IMR-90 (cell line): ENCODE measurements around the gene LRTM1. TPM values are rescaled to one million over a fixed set of nuclear protein-coding genes. Genes with fewer than 3 reads are reported as not detected.

Experiments used
- ATAC-seq: fragments of 200-7000 bp; cut with Tn5 transposase; 2 replicates; pipeline ENCODE4 v1.9.1; 2020; ENCODE audit warnings: low read depth, mild to moderate bottlenecking, moderate library complexity
- BruUV-seq: library from RNA; stranded (reverse); fragments of 400-500 nt; replicated peaks from 2 replicates; lab custom pipeline; 2021; lab: Mats Ljungman, UMichigan
- CTCF ChIA-PET: fragments of 300-600 bp; formaldehyde crosslinking; extraction: SDS; loops from one replicate; lab custom pipeline; 2021; ENCODE audit warnings: antibody characterized with exemption; lab: Yijun Ruan, JAX
- POLR2A ChIA-PET: fragments of 300-600 bp; sonication (Branson Sonifier 250); formaldehyde crosslinking; loops from one replicate; lab custom pipeline; 2022; ENCODE audit warnings: antibody characterized with exemption; ENCODE audit not compliant: unreplicated experiment; lab: Charles Lee
- DNase-seq: peaks from one replicate; pipeline ENCODE4 v3.0.0; 2013
- H2AFZ ChIP-seq: replicated peaks from 2 replicates; pipeline ENCODE3; 2013; ENCODE audit warnings: low read length, mild to moderate bottlenecking; ENCODE audit not compliant: poor library complexity
- H2AK5ac ChIP-seq: 2 replicates; pipeline ENCODE4 v1.6.1; 2013; ENCODE audit warnings: low read depth, low read length, inconsistent platforms
- H2AK9ac ChIP-seq: replicated peaks from 2 replicates; pipeline ENCODE3; 2013; ENCODE audit warnings: mild to moderate bottlenecking, low read depth, low read length, moderate library complexity; ENCODE audit not compliant: poor library complexity
- H2BK120ac ChIP-seq: 2 replicates; pipeline ENCODE4 v1.6.1; 2013; ENCODE audit warnings: low read depth, low read length, inconsistent platforms
- H2BK15ac ChIP-seq: 3 replicates; pipeline ENCODE4 v1.6.1; 2013; ENCODE audit warnings: low read depth, low read length, inconsistent platforms
- H2BK20ac ChIP-seq: 2 replicates; pipeline ENCODE4 v1.6.1; 2013; ENCODE audit warnings: low read depth, mild to moderate bottlenecking, inconsistent platforms, low read length, moderate library complexity
- H2BK5ac ChIP-seq: 2 replicates; pipeline ENCODE4 v1.6.1; 2013; ENCODE audit warnings: mild to moderate bottlenecking, low read depth, low read length, inconsistent platforms; ENCODE audit not compliant: poor library complexity, severe bottlenecking
- H3K14ac ChIP-seq: replicated peaks from 2 replicates; pipeline ENCODE4 v1.6.1; 2013; ENCODE audit warnings: low read depth, low read length, inconsistent platforms
- H3K18ac ChIP-seq: 2 replicates; pipeline ENCODE4 v1.6.1; 2013; ENCODE audit warnings: low read depth, low read length, control low read depth
- H3K23ac ChIP-seq: 2 replicates; pipeline ENCODE4 v1.6.1; 2013; ENCODE audit warnings: low read depth, low read length, inconsistent platforms
- H3K27ac ChIP-seq: 2 replicates; pipeline ENCODE4 v1.5.1; 2013; ENCODE audit warnings: mild to moderate bottlenecking, control low read depth, low read length; ENCODE audit not compliant: insufficient read depth
- H3K27me3 ChIP-seq: 2 replicates; pipeline ENCODE4 v1.6.1; 2013; ENCODE audit warnings: low read length; ENCODE audit not compliant: control insufficient read depth, insufficient read depth
- H3K36me3 ChIP-seq: 2 replicates; pipeline ENCODE4 v1.6.1; 2013; ENCODE audit warnings: low read length, mixed read lengths; ENCODE audit not compliant: control insufficient read depth, insufficient read depth
- H3K4ac ChIP-seq: 2 replicates; pipeline ENCODE4 v1.6.1; 2013; ENCODE audit warnings: low read depth, low read length, inconsistent platforms
- H3K4me1 ChIP-seq: 2 replicates; pipeline ENCODE4 v1.6.1; 2013; ENCODE audit warnings: low read length, mixed read lengths; ENCODE audit not compliant: control insufficient read depth, insufficient read depth
- H3K4me2 ChIP-seq: 2 replicates; pipeline ENCODE4 v1.6.1; 2013; ENCODE audit warnings: low read depth, mild to moderate bottlenecking, control low read depth, low read length, moderate library complexity
- H3K4me3 ChIP-seq: 2 replicates; pipeline ENCODE4 v1.5.1; 2013; ENCODE audit warnings: low read depth, mild to moderate bottlenecking, control low read depth, low read length, moderate library complexity; ENCODE audit not compliant: insufficient read depth
- H3K56ac ChIP-seq: 2 replicates; pipeline ENCODE4 v1.6.1; 2013; ENCODE audit warnings: low read length, inconsistent platforms; ENCODE audit not compliant: insufficient read depth; ENCODE audit errors: extremely low read depth
- H3K79me1 ChIP-seq, 2 experiments: 2 replicates each; pipeline ENCODE4 v1.6.1; 2013; ENCODE audit warnings: low read length in 2 of 2, inconsistent platforms in 1 of 2, low read depth in 1 of 2
- H3K9ac ChIP-seq: 2 replicates; pipeline ENCODE4 v1.6.1; 2013; ENCODE audit warnings: low read depth, low read length, control low read depth
- H3K9me1 ChIP-seq: 2 replicates; pipeline ENCODE4 v1.6.1; 2013; ENCODE audit warnings: low read length, inconsistent platforms; ENCODE audit not compliant: insufficient read depth
- H3K9me3 ChIP-seq: 2 replicates; pipeline ENCODE4 v1.6.1; 2013; ENCODE audit warnings: low read length; ENCODE audit not compliant: control insufficient read depth, insufficient read depth
- H4K20me1 ChIP-seq: 2 replicates; pipeline ENCODE4 v1.6.1; 2013; ENCODE audit warnings: low read length, inconsistent platforms; ENCODE audit not compliant: insufficient read depth
- H4K5ac ChIP-seq: 2 replicates; pipeline ENCODE4 v1.6.1; 2013; ENCODE audit warnings: mild to moderate bottlenecking, low read depth, low read length, control low read depth
- H4K8ac ChIP-seq, 2 experiments: 2 replicates each; pipeline ENCODE4 v1.6.1; 2013; ENCODE audit warnings: low read depth in 2 of 2, low read length in 2 of 2, control low read depth in 1 of 2, inconsistent platforms in 1 of 2
- H4K91ac ChIP-seq: 2 replicates; pipeline ENCODE4 v1.6.1; 2013; ENCODE audit warnings: low read depth, low read length, inconsistent platforms; ENCODE audit not compliant: insufficient read depth
- ELK1 ChIP-seq: fragments of 150-350 bp; IDR thresholded peaks from 2 replicates; pipeline ENCODE4 v1.6.1; 2016; ENCODE audit warnings: low read depth, mild to moderate bottlenecking, low read length, moderate library complexity, borderline replicate concordance
- MAFK ChIP-seq: IDR thresholded peaks from 2 replicates; pipeline ENCODE4 v1.6.1; 2012; ENCODE audit warnings: low read depth, low read length, improper control_type of control experiment
- NFE2L2 ChIP-seq: fragments of 150-350 bp; IDR thresholded peaks from 2 replicates; pipeline ENCODE4 v1.6.1; 2016; ENCODE audit warnings: low read depth, mild to moderate bottlenecking, low read length
- WGBS, 2 experiments: methylation state at CpG; one replicate each; pipeline versions ENCODE4 v1.1.5 to v1.1.7; 2013; ENCODE audit warnings: missing lambda C conversion rate in 2 of 2; ENCODE audit not compliant: insufficient read length in 1 of 2; ENCODE audit errors: extremely low coverage in 2 of 2; 5-methylcytosine and 5-hydroxymethylcytosine counted together
- dilution Hi-C: fragments of 300-500 bp; cut with HindIII; formaldehyde crosslinking; loops from one replicate; pipeline ENCODE4 v1.14.3; 2018; ENCODE audit warnings: low sequenced_read_pairs; ENCODE audit not compliant: unreplicated experiment
- in situ Hi-C: fragments of 300-500 bp; cut with MboI; formaldehyde crosslinking; loops from 3 replicates; pipeline ENCODE4 v1.14.3; 2019; ENCODE audit warnings: low sequenced_read_pairs, inconsistent platforms, mixed read lengths
- intact Hi-C: fragments of 100-400 bp; cut with micrococcal nuclease; formaldehyde crosslinking; loops from 2 replicates; pipeline ENCODE4 v1.10.0; 2022
- polyA plus RNA-seq, 3 experiments: library from polyadenylated mRNA; depleted of rRNA; stranded (reverse); fragments of >200 nt; gene quantifications; 2 replicates each; pipeline ENCODE4 v1.2.3, GENCODE V29; 2012; ENCODE audit warnings: low replicate concordance in 1 of 3
- total RNA-seq: library from RNA; depleted of rRNA; stranded (reverse); fragments of >200 nt; gene quantifications from 2 replicates; pipeline ENCODE4 v1.2.3, GENCODE V29; 2012

Gene LRTM1
- total and polyA plus RNA-seq, 2 of the 4 experiments (the other 2 are of a cell fraction) = not detected

- no peak overlapping the region for H3K23ac ChIP-seq
- peak overlapping the region; percentile 61 for H3K14ac ChIP-seq
- DNase-seq (peak; percentile 86), ATAC-seq (peak; percentile 61)
- POLR2A ChIA-PET = no interaction called here
- H3K79me1 ChIP-seq = no peaks in the 10 kb centered on the region
- peak overlapping the region; percentile 84; the same call in 1 of the 2 replicates for H3K4ac ChIP-seq
- in situ Hi-C loops (no loop called here), dilution Hi-C loops (no loop called here), intact Hi-C loops (no loop called here)
- H2BK20ac ChIP-seq = 0 out of 2 replicates have a peak overlapping the region, but pooled peaks have one; percentile 49
- no peaks in the 10 kb centered on the region for H3K9me3 ChIP-seq
- peak overlapping the region; percentile 54; the same call in 1 of the 2 replicates for H4K91ac ChIP-seq
- no peaks in the 10 kb centered on the region for H3K27me3 ChIP-seq
- CTCF ChIA-PET = no interaction called here
- H3K4me1 ChIP-seq = peaks cover 20% of the 10 kb centered on the region
- peak overlapping the region; percentile 45; the same call in 1 of the 2 replicates for H3K18ac ChIP-seq
- no peak overlapping the region for H2AFZ ChIP-seq
- H3K27ac ChIP-seq = no peak overlapping the region
- H2BK5ac ChIP-seq = peak overlapping the region; percentile 53
- H3K56ac ChIP-seq = no peak overlapping the region
- peaks cover 20% of the 10 kb centered on the region for H3K9me1 ChIP-seq
- no peak overlapping the region for H3K4me2 ChIP-seq
- TF ChIP-seq ELK1 (no peak), NFE2L2 (no peak), MAFK (no peak)
- no peak overlapping the region for H3K4me3 ChIP-seq
- peak overlapping the region in 1 of 2 experiments; percentile 61; a peak in 2 of 4 replicates for H4K8ac ChIP-seq
- H4K20me1 ChIP-seq = no peaks in the 10 kb centered on the region
- no peak overlapping the region; the same call in 1 of the 2 replicates for H3K9ac ChIP-seq
- peak overlapping the region; percentile 50; the same call in 1 of the 3 replicates for H2BK15ac ChIP-seq
- no peaks in the 10 kb centered on the region for H3K36me3 ChIP-seq
- H4K5ac ChIP-seq = no peak overlapping the region; the same call in 1 of the 2 replicates
- H2AK5ac ChIP-seq = peak overlapping the region; percentile 82; the same call in 1 of the 2 replicates
- no peak overlapping the region for H2AK9ac ChIP-seq
- peak overlapping the region; percentile 64; the same call in 1 of the 2 replicates for H2BK120ac ChIP-seq
- no TSS peak for BruUV-seq
- no CpG with 5 or more reads among the region's 3 CpGs for WGBS, 2 experiments
Measured at GRCh38 chr3:54897028-54897711, 30.7 kb downstream of the LRTM1 start.
